ENCODE data around the gene SVIP. TPM values are rescaled to one million over a fixed set of nuclear protein-coding genes. Genes with fewer than 3 reads are reported as not detected.
A peak's percentile ranks its signal among the peaks of the same experiment; 100 is the strongest.

Gene SVIP
- total RNA-seq, 1 donor from 2014 or later, result 15.9 TPM

GRCh38 chr11:22797047-22797446 lies 32.6 kb downstream of the SVIP start:
- H3K79me2 ChIP-seq (ENCODE audit: insufficient read depth, low read length), result no peaks in the 10 kb centered on the region
- FAIRE-seq, result no peak
- Mint-ChIP-seq H3K27me3 (ENCODE audit: low read depth, unreplicated experiment) (no peaks in the 10 kb centered on the region), H3K36me3 (ENCODE audit: low read depth, unreplicated experiment) (no peaks in the 10 kb centered on the region), H3K4me3 (ENCODE audit: unreplicated experiment) (no peak overlapping the region), H3K4me1 (ENCODE audit: low read depth, unreplicated experiment) (peaks cover 9% of the 10 kb centered on the region), H3K9me3 (ENCODE audit: unreplicated experiment) (no peaks in the 10 kb centered on the region), H3K27ac (ENCODE audit: unreplicated experiment) (no peak overlapping the region)
- no peaks in the 10 kb centered on the region for H4K20me1 ChIP-seq (ENCODE audit: insufficient read depth, low read length)
- H3K9me3 ChIP-seq (ENCODE audit: insufficient read depth, low read depth, low read length), result no peaks in the 10 kb centered on the region
- peaks cover 8% of the 10 kb centered on the region for H3K4me1 ChIP-seq (ENCODE audit: insufficient read depth, low read length)
- DNase-seq (ENCODE audit: low read depth), result no peak
- no peak overlapping the region for H3K4me3 ChIP-seq (ENCODE audit: insufficient read depth, low read depth, low read length)
- H3K9ac ChIP-seq (ENCODE audit: low read length), result no peak overlapping the region
- H3K27ac ChIP-seq (ENCODE audit: low read depth, low read length), result no peak overlapping the region
- no peak overlapping the region for H3K4me2 ChIP-seq (ENCODE audit: low read length)
- no peaks in the 10 kb centered on the region for H3K36me3 ChIP-seq (ENCODE audit: insufficient read depth, low read length)
- no peak for TF ChIP-seq CTCF (IDR thresholded peaks at IDR 0.05; ENCODE audit: insufficient read depth, low read depth, low read length)
- no peak for TF ChIP-seq EZH2 (IDR thresholded peaks at IDR 0.05; ENCODE audit: insufficient read depth, low read length)
- H3K27me3 ChIP-seq (ENCODE audit: insufficient read depth, low read length), result no peaks in the 10 kb centered on the region
- no peak overlapping the region for H2AFZ ChIP-seq (ENCODE audit: low read depth, low read length)

- Histone ChIP-seq H3K4me3 (ENCODE audit: insufficient read depth, low read depth, low read length) (no peak overlapping the region), H3K4me2 (ENCODE audit: low read length) (peak overlapping the region; percentile 43), H3K4me1 (ENCODE audit: insufficient read depth, low read length) (peaks cover 11% of the 10 kb centered on the region), H3K27me3 (ENCODE audit: insufficient read depth, low read length) (no peaks in the 10 kb centered on the region), H4K20me1 (ENCODE audit: insufficient read depth, low read length) (no peaks in the 10 kb centered on the region), H3K79me2 (ENCODE audit: insufficient read depth, low read length) (no peaks in the 10 kb centered on the region), H2AFZ (ENCODE audit: low read depth, low read length) (no peak overlapping the region), H3K36me3 (ENCODE audit: insufficient read depth, low read length) (no peaks in the 10 kb centered on the region), H3K9ac (ENCODE audit: low read length) (no peak overlapping the region), H3K27ac (ENCODE audit: low read depth, low read length) (no peak overlapping the region), H3K9me3 (ENCODE audit: insufficient read depth, low read depth, low read length) (no peaks in the 10 kb centered on the region)
- Mint-ChIP-seq H3K36me3 (ENCODE audit: low read depth, unreplicated experiment) (no peaks in the 10 kb centered on the region), H3K4me3 (ENCODE audit: unreplicated experiment) (no peak overlapping the region), H3K27ac (ENCODE audit: unreplicated experiment) (no peak overlapping the region), H3K4me1 (ENCODE audit: low read depth, unreplicated experiment) (peaks cover 9% of the 10 kb centered on the region), H3K9me3 (ENCODE audit: unreplicated experiment) (no peaks in the 10 kb centered on the region), H3K27me3 (ENCODE audit: low read depth, unreplicated experiment) (no peaks in the 10 kb centered on the region)
- TF ChIP-seq CTCF (IDR thresholded peaks at IDR 0.05; ENCODE audit: insufficient read depth, low read depth, low read length) (no peak), EZH2 (IDR thresholded peaks at IDR 0.05; ENCODE audit: insufficient read depth, low read length) (no peak)
- DNase-seq (ENCODE audit: low read depth) (no peak), FAIRE-seq (no peak)
Measured at GRCh38 chr11:22795914-22796313, 33.7 kb downstream of the SVIP start.

GRCh38 chr11:22792497-22792896 lies 37.1 kb downstream of the SVIP start:
- Histone ChIP-seq H3K27ac (ENCODE audit: low read depth, low read length) (peak overlapping the region; percentile 17), H4K20me1 (ENCODE audit: insufficient read depth, low read length) (no peaks in the 10 kb centered on the region), H3K4me2 (ENCODE audit: low read length) (peak overlapping the region; percentile 45), H3K4me1 (ENCODE audit: insufficient read depth, low read length) (peaks cover 11% of the 10 kb centered on the region), H3K36me3 (ENCODE audit: insufficient read depth, low read length) (no peaks in the 10 kb centered on the region), H2AFZ (ENCODE audit: low read depth, low read length) (no peak overlapping the region), H3K27me3 (ENCODE audit: insufficient read depth, low read length) (no peaks in the 10 kb centered on the region), H3K9me3 (ENCODE audit: insufficient read depth, low read depth, low read length) (no peaks in the 10 kb centered on the region), H3K9ac (ENCODE audit: low read length) (no peak overlapping the region), H3K79me2 (ENCODE audit: insufficient read depth, low read length) (no peaks in the 10 kb centered on the region), H3K4me3 (ENCODE audit: insufficient read depth, low read depth, low read length) (no peak overlapping the region)
- H3K36me3 Mint-ChIP-seq (ENCODE audit: low read depth, unreplicated experiment), result no peaks in the 10 kb centered on the region
- no peak overlapping the region for H3K4me3 Mint-ChIP-seq (ENCODE audit: unreplicated experiment)
- no peak overlapping the region for H3K27ac Mint-ChIP-seq (ENCODE audit: unreplicated experiment)
- no peaks in the 10 kb centered on the region for H3K9me3 Mint-ChIP-seq (ENCODE audit: unreplicated experiment)
- H3K4me1 Mint-ChIP-seq (ENCODE audit: low read depth, unreplicated experiment), result peaks cover 9% of the 10 kb centered on the region
- DNase-seq (ENCODE audit: low read depth), result peak; percentile 73
- H3K27me3 Mint-ChIP-seq (ENCODE audit: low read depth, unreplicated experiment), result no peaks in the 10 kb centered on the region
- FAIRE-seq, result no peak
- TF ChIP-seq CTCF (IDR thresholded peaks at IDR 0.05; ENCODE audit: insufficient read depth, low read depth, low read length) (no peak), EZH2 (IDR thresholded peaks at IDR 0.05; ENCODE audit: insufficient read depth, low read length) (no peak)
